Kasumi-1 (cell line): Measurements from ENCODE around the gene AFAP1L1.
"Not testable (repeated sequence)": the region's sequence is repeated elsewhere in the genome, so short reads cannot be mapped to it uniquely, and the experiment has no call there.

Experiments used
- DNase-seq, 2 experiments: peaks; one replicate each; lab custom pipeline; 2025; lab: John Stamatoyannopoulos, UW

Gene AFAP1L1

DNA sequence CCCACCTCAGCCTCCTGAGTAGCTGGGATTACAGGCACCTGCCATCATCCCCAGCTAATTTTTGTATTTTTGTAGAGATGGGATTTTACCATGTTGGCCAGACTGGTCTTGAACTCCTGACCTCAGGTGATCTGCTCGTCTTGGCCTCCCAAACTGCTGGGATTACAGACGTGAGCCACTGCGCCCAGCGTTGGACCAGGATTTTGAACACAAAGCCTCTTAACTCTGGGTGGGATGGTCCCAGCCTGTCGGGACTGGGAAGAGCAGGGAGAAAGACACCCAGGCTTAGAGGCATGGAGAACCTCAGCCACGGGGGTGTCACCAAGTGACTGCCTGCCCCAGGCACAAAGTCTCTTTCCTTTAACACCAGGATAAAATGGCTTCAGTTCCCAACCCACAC lies 119.4 kb downstream of the AFAP1L1 start:
- DNase-seq = not testable (repeated sequence)
